HCT116 (cell line): ENCODE data around the gene FOXK1. TPM values are rescaled to one million over a fixed set of nuclear protein-coding genes. Genes with fewer than 3 reads are reported as not detected.

Experiments used
- ATAC-seq: fragments of 200-7000 bp; cut with Tn5 transposase; 2 replicates; pipeline ENCODE4 v1.9.1; 2020; ENCODE audit warnings: mild to moderate bottlenecking, moderate library complexity
- Bru-seq: library from RNA; stranded (reverse); fragments of 400-500 nt; gene quantifications from one replicate; lab custom pipeline; 2021; lab: Mats Ljungman, UMichigan
- BruChase-seq, 2 experiments: library from RNA; stranded (reverse); fragments of 400-500 nt; gene quantifications; one replicate each; lab custom pipeline; 2021; lab: Mats Ljungman, UMichigan
- BruUV-seq: library from RNA; stranded (reverse); fragments of 400-500 nt; replicated peaks from 2 replicates; lab custom pipeline; 2021; lab: Mats Ljungman, UMichigan
- CTCF ChIA-PET: fragments of 300-600 bp; sonication (Branson Sonifier 250); formaldehyde crosslinking; loops from one replicate; lab custom pipeline; 2021; ENCODE audit warnings: antibody characterized with exemption; lab: Charles Lee
- POLR2A ChIA-PET: fragments of 300-600, 350-600 bp; sonication (Branson Sonifier 250); formaldehyde crosslinking; loops from one replicate; lab custom pipeline; 2021; ENCODE audit warnings: antibody characterized with exemption; lab: Charles Lee
- RAD21 ChIA-PET, 2 experiments: fragments of 300-600 bp; sonication (Branson Sonifier 250); formaldehyde crosslinking; loops; one replicate each; lab custom pipeline; 2023; ENCODE audit warnings: low total read pairs in 2 of 2; ENCODE audit not compliant: uncharacterized antibody in 2 of 2, unreplicated experiment in 2 of 2, low non-redundant PET in 1 of 2; lab: Charles Lee
- DNase-seq: peaks from one replicate; pipeline ENCODE4 v3.0.0-alpha.2; 2010; ENCODE audit warnings: low read depth, low spot score
- H2AFZ ChIP-seq: fragments of 200-600 bp; shearing (Covaris generic), sonication (generic); 2 replicates; pipeline ENCODE4 v1.6.1; 2017; ENCODE audit warnings: low read depth, mixed run types, mixed read lengths, antibody characterized with exemption, low read length; ENCODE audit not compliant: poor library complexity, severe bottlenecking
- H3K27ac ChIP-seq: 2 replicates; pipeline ENCODE4 v1.5.1; 2012; ENCODE audit warnings: low read depth, low read length
- H3K27me3 ChIP-seq: fragments of 200-600 bp; sonication (generic); 2 replicates; pipeline ENCODE4 v1.6.1; 2016; ENCODE audit warnings: mixed run types, low read length, mixed read lengths; ENCODE audit not compliant: insufficient read depth
- H3K36me3 ChIP-seq, 2 experiments: fragments of 200-500 bp in 1 of 2; fragments of 200-600 bp in 1 of 2; sonication (Bioruptor generic) in 1 of 2; sonication (generic) in 1 of 2; 2 replicates each; pipeline versions ENCODE4 v1.5.1 to v1.6.1; 2014 to 2016; ENCODE audit warnings: low read length in 2 of 2, inconsistent platforms in 1 of 2, mixed read lengths in 1 of 2, mixed run types in 1 of 2; ENCODE audit not compliant: insufficient read depth in 2 of 2, control insufficient read depth in 1 of 2
- H3K4me1 ChIP-seq, 2 experiments: fragments of 200-600 bp in 1 of 2; sonication (generic) in 1 of 2; 2 replicates each; pipeline versions ENCODE4 v1.5.1 to v1.6.1; 2012 to 2017; ENCODE audit warnings: low read length in 2 of 2, inconsistent platforms in 1 of 2, mild to moderate bottlenecking in 1 of 2, mixed read lengths in 1 of 2, mixed run types in 1 of 2, moderate library complexity in 1 of 2; ENCODE audit not compliant: insufficient read depth in 2 of 2, control insufficient read depth in 1 of 2
- H3K4me2 ChIP-seq: fragments of 200-600 bp; sonication (generic); 2 replicates; pipeline ENCODE4 v1.6.1; 2017; ENCODE audit warnings: mixed run types, low read length, mixed read lengths
- H3K4me3 ChIP-seq, 2 experiments: fragments of 200-600 bp in 1 of 2; sonication (generic) in 1 of 2; replicated peaks in 1 of 2; 2 replicates each; pipeline ENCODE4 v1.5.1; 2011 to 2016; ENCODE audit warnings: low read length in 2 of 2, control low read depth in 1 of 2, low read depth in 1 of 2, mild to moderate bottlenecking in 1 of 2, mixed read lengths in 1 of 2, mixed run types in 1 of 2
- H3K79me2 ChIP-seq: fragments of 200-600 bp; sonication (generic); 2 replicates; pipeline ENCODE4 v1.6.1; 2017; ENCODE audit warnings: mild to moderate bottlenecking, mixed run types, low read length, moderate library complexity, mixed read lengths; ENCODE audit not compliant: insufficient read depth
- H3K9ac ChIP-seq: fragments of 200-600 bp; sonication (generic); 2 replicates; pipeline ENCODE4 v1.6.1; 2016; ENCODE audit warnings: low read length, mixed read lengths
- H3K9me2 ChIP-seq: fragments of 200-600 bp; sonication (generic), shearing (Covaris generic); 2 replicates; pipeline ENCODE4 v1.6.1; 2017; ENCODE audit warnings: mixed run types, mild to moderate bottlenecking, moderate library complexity; ENCODE audit not compliant: insufficient read depth
- H3K9me3 ChIP-seq, 2 experiments: fragments of 200-500 bp in 1 of 2; fragments of 200-600 bp in 1 of 2; sonication (Bioruptor generic) in 1 of 2; sonication (generic) in 1 of 2; 2 replicates each; pipeline ENCODE4 v1.6.1; 2014 to 2017; ENCODE audit warnings: low read length in 2 of 2, mixed read lengths in 2 of 2, inconsistent platforms in 1 of 2, low read depth in 1 of 2, mild to moderate bottlenecking in 1 of 2, mixed run types in 1 of 2, moderate library complexity in 1 of 2; ENCODE audit not compliant: control insufficient read depth in 1 of 2, insufficient read depth in 1 of 2
- H4K20me1 ChIP-seq: fragments of 200-600 bp; sonication (generic), shearing (Covaris generic); 2 replicates; pipeline ENCODE4 v1.6.1; 2017; ENCODE audit warnings: mixed run types, mild to moderate bottlenecking, moderate library complexity; ENCODE audit not compliant: insufficient read depth
- EGR1 ChIP-seq: IDR thresholded peaks from 2 replicates; pipeline ENCODE4 v1.6.1; 2012; ENCODE audit warnings: low read depth
- ELF1 ChIP-seq: IDR thresholded peaks from 2 replicates; pipeline ENCODE4 v1.6.1; 2012; ENCODE audit warnings: low read depth, borderline replicate concordance
- EZH2 ChIP-seq: fragments of 200-600 bp; sonication (generic); IDR thresholded peaks from 2 replicates; pipeline ENCODE4 v1.6.1; 2017; ENCODE audit warnings: antibody characterized with exemption, mixed run types
- POLR2A ChIP-seq: IDR thresholded peaks from 2 replicates; pipeline ENCODE4 v1.7.0; 2011; ENCODE audit warnings: borderline replicate concordance; ENCODE audit not compliant: insufficient read depth, insufficient read length; ENCODE audit errors: extremely low read depth
- POLR2AphosphoS5 ChIP-seq: IDR thresholded peaks from 2 replicates; pipeline ENCODE4 v1.6.1; 2011; ENCODE audit warnings: mild to moderate bottlenecking, low read depth, low read length, moderate library complexity
- SP1 ChIP-seq: IDR thresholded peaks from 2 replicates; pipeline ENCODE4 v1.6.1; 2012; ENCODE audit warnings: low read depth
- TCF7L2 ChIP-seq: IDR thresholded peaks from 2 replicates; pipeline ENCODE4 v1.7.0; 2011; ENCODE audit warnings: borderline replicate concordance, inconsistent platforms; ENCODE audit not compliant: insufficient read depth, insufficient read length; ENCODE audit errors: extremely low read depth
- YY1 ChIP-seq: IDR thresholded peaks from 2 replicates; pipeline ENCODE4 v1.6.1; 2011; ENCODE audit warnings: low read length, low read depth, moderate library complexity, mild to moderate bottlenecking; ENCODE audit not compliant: insufficient replicate concordance; ENCODE audit errors: extremely low read depth
- intact Hi-C: fragments of 100-400 bp; cut with micrococcal nuclease; formaldehyde crosslinking; loops from 2 replicates; pipeline ENCODE4 v1.10.0; 2022
- long read RNA-seq: library from polyadenylated mRNA; unstranded; transcript quantifications from one replicate; pipeline ENCODE4 v2.0.0, GENCODE V29; 2021; ENCODE audit not compliant: unreplicated experiment
- polyA plus RNA-seq: library from polyadenylated mRNA; unstranded; fragments of >200 nt; gene quantifications from 2 replicates; pipeline ENCODE4 v1.2.1, GENCODE V29; 2012; ENCODE audit warnings: missing spikeins
- total RNA-seq: library from RNA; stranded (reverse); gene quantifications from one replicate; pipeline ENCODE4 v1.2.1, GENCODE V29; 2021; ENCODE audit not compliant: unreplicated experiment
- TF ChIP-seq, protein P1 (sequence below): IDR thresholded peaks from 2 replicates; pipeline ENCODE4 v1.6.1; 2012; ENCODE audit warnings: low read depth
- TF ChIP-seq, protein P2 (sequence below): IDR thresholded peaks from 2 replicates; pipeline ENCODE4 v1.6.1; 2012
- TF ChIP-seq, protein P3 (sequence below), 3 experiments: fragments of 200-600 bp in 1 of 3; sonication (generic) in 1 of 3; IDR thresholded peaks in 2 of 3; conservative IDR thresholded peaks in 1 of 3; 2 replicates each; pipeline ENCODE4 v1.5.1; 2012 to 2017; ENCODE audit warnings: low read depth in 2 of 3, low read length in 2 of 3, antibody characterized with exemption in 1 of 3, borderline replicate concordance in 1 of 3, control low read depth in 1 of 3, mild to moderate bottlenecking in 1 of 3, mixed read lengths in 1 of 3, mixed run types in 1 of 3, moderate library complexity in 1 of 3; ENCODE audit not compliant: insufficient read depth in 1 of 3
- TF ChIP-seq, protein P4 (sequence below): IDR thresholded peaks from 2 replicates; pipeline ENCODE4 v1.6.1; 2011; ENCODE audit warnings: mild to moderate bottlenecking, low read length, moderate library complexity; ENCODE audit not compliant: insufficient replicate concordance; ENCODE audit errors: extremely low read depth

FOXK1 gene
- total RNA-seq = 60.5 TPM
- 13.8 and 17.7 TPM in 2 replicates for polyA plus RNA-seq
- percentile 83 among the genes with signal in this experiment for Bru-seq, nascent RNA
- percentile 95 among the genes with signal in this experiment for BruChase-seq, experiment 1, labeled RNA remaining after a 6-hour chase
- BruChase-seq, experiment 2, labeled RNA remaining after a 2-hour chase = percentile 90 among the genes with signal in this experiment
- long read RNA-seq, full-length matches to known transcripts = 5 of 75 reads
- long read RNA-seq, partial matches to known transcripts = 6 of 75 reads
- long read RNA-seq, other reads (novel, unspliced or antisense) = 64 of 75 reads

DNA sequence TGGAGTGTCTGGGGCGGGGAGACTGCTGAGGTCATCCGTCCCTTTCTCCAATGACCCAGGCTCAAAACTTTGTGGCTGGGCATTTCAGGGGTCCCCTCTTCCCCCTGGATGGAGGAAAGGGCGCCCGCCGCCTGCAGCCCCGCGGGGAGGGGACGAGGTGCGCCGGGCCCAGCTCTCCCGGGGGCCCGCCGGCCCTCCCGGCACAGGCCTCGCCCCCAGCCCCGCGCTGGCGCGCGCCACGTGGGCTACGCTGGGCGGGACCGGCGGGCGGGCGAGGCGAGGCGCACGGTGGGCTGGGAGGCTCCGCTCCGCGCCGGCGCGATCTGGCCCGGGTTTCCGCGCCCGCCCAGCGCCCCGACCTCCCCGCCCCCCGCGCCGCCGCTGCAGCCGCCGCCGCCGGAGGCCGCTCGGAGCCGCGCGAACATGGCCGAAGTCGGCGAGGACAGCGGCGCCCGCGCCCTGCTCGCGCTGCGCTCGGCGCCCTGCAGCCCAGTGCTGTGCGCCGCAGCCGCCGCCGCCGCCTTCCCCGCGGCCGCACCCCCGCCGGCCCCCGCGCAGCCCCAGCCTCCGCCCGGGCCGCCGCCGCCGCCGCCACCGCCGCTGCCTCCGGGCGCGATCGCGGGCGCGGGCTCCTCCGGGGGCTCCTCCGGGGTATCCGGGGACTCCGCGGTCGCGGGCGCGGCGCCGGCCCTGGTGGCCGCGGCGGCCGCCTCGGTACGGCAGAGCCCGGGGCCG, at the start of gene FOXK1:
FOXK1 (plus strand) TSS at position 410 of the 735 bp plus-strand sequence; CDS start at position 424, 14 bp downstream.
- ATAC-seq (peak; percentile 78), DNase-seq (no peak)
- BruUV-seq = no TSS peak
- Histone ChIP-seq H3K9ac (peak within 1 kb of the TSS; percentile 88), H3K4me3 (peak within 1 kb of the TSS; percentile 91 to 94), H3K79me2 (peaks cover 46% of the 10 kb centered on the region), H2AFZ (no peak within 1 kb of the TSS), H3K27ac (peak within 1 kb of the TSS; percentile 91), H4K20me1 (peaks cover 9% of the 10 kb centered on the region; the same call in 1 of the 2 replicates)
- TF ChIP-seq, protein P1, sequence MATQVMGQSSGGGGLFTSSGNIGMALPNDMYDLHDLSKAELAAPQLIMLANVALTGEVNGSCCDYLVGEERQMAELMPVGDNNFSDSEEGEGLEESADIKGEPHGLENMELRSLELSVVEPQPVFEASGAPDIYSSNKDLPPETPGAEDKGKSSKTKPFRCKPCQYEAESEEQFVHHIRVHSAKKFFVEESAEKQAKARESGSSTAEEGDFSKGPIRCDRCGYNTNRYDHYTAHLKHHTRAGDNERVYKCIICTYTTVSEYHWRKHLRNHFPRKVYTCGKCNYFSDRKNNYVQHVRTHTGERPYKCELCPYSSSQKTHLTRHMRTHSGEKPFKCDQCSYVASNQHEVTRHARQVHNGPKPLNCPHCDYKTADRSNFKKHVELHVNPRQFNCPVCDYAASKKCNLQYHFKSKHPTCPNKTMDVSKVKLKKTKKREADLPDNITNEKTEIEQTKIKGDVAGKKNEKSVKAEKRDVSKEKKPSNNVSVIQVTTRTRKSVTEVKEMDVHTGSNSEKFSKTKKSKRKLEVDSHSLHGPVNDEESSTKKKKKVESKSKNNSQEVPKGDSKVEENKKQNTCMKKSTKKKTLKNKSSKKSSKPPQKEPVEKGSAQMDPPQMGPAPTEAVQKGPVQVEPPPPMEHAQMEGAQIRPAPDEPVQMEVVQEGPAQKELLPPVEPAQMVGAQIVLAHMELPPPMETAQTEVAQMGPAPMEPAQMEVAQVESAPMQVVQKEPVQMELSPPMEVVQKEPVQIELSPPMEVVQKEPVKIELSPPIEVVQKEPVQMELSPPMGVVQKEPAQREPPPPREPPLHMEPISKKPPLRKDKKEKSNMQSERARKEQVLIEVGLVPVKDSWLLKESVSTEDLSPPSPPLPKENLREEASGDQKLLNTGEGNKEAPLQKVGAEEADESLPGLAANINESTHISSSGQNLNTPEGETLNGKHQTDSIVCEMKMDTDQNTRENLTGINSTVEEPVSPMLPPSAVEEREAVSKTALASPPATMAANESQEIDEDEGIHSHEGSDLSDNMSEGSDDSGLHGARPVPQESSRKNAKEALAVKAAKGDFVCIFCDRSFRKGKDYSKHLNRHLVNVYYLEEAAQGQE = no peak
- no peak for TF ChIP-seq ELF1
- TF ChIP-seq POLR2A = peak; percentile 59
- no peak for TF ChIP-seq EZH2
- TF ChIP-seq TCF7L2 = no peak
- TF ChIP-seq, protein P2, sequence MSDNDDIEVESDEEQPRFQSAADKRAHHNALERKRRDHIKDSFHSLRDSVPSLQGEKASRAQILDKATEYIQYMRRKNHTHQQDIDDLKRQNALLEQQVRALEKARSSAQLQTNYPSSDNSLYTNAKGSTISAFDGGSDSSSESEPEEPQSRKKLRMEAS = peak; percentile 90
- TF ChIP-seq EGR1 = no peak
- TF ChIP-seq POLR2AphosphoS5 = peak; percentile 57
- TF ChIP-seq, protein P3, sequence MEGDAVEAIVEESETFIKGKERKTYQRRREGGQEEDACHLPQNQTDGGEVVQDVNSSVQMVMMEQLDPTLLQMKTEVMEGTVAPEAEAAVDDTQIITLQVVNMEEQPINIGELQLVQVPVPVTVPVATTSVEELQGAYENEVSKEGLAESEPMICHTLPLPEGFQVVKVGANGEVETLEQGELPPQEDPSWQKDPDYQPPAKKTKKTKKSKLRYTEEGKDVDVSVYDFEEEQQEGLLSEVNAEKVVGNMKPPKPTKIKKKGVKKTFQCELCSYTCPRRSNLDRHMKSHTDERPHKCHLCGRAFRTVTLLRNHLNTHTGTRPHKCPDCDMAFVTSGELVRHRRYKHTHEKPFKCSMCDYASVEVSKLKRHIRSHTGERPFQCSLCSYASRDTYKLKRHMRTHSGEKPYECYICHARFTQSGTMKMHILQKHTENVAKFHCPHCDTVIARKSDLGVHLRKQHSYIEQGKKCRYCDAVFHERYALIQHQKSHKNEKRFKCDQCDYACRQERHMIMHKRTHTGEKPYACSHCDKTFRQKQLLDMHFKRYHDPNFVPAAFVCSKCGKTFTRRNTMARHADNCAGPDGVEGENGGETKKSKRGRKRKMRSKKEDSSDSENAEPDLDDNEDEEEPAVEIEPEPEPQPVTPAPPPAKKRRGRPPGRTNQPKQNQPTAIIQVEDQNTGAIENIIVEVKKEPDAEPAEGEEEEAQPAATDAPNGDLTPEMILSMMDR (IDR thresholded peaks at IDR 0.05 in 2 of 3, conservative IDR thresholded peaks at IDR 0.05 in 1 of 3; ENCODE audit: borderline replicate concordance in 1 of 3, insufficient read depth in 1 of 3, low read depth in 2 of 3, low read length in 2 of 3) = no peak
- TF ChIP-seq, protein P4, sequence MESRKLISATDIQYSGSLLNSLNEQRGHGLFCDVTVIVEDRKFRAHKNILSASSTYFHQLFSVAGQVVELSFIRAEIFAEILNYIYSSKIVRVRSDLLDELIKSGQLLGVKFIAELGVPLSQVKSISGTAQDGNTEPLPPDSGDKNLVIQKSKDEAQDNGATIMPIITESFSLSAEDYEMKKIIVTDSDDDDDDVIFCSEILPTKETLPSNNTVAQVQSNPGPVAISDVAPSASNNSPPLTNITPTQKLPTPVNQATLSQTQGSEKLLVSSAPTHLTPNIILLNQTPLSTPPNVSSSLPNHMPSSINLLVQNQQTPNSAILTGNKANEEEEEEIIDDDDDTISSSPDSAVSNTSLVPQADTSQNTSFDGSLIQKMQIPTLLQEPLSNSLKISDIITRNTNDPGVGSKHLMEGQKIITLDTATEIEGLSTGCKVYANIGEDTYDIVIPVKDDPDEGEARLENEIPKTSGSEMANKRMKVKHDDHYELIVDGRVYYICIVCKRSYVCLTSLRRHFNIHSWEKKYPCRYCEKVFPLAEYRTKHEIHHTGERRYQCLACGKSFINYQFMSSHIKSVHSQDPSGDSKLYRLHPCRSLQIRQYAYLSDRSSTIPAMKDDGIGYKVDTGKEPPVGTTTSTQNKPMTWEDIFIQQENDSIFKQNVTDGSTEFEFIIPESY = no peak
- TF ChIP-seq YY1 = peak; percentile 89
- TF ChIP-seq SP1 = peak; percentile 56
- TF ChIP-seq, all 23 proteins: peak for 5
- ChIA-PET RAD21 (interaction anchor here (0.7 to 0.9 kb wide), 2 partner anchors 40 to 41 kb away, joined by 3 read pairs; no protein-coding TSS in a partner anchor), POLR2A (interaction anchor here (1.3 to 2.4 kb wide), 2 partner anchors 40 to 41 kb away, joined by 9 to 10 read pairs; no protein-coding TSS in a partner anchor), CTCF (interaction anchor here (0.6 kb wide), 1 partner anchor 110 kb away, joined by 3 read pairs; no protein-coding TSS in a partner anchor)
- intact Hi-C loops = loop anchor here (1.0 kb wide), 1 partner anchor 41 kb away; no protein-coding TSS in a partner anchor
- Histone ChIP-seq H3K27me3 (no peaks in the 10 kb centered on the region), H3K9me2 (no peaks in the 10 kb centered on the region), H3K4me2 (peak within 1 kb of the TSS; percentile 99), H3K4me1 (peaks cover 10 to 30% of the 10 kb centered on the region in 2 experiments), H3K36me3 (peaks cover 0 to 13% of the 10 kb centered on the region in 2 experiments; a peak in 1 of 4 replicates), H3K9me3 (no peaks in the 10 kb centered on the region)
